K562 (cell line): Measurements from ENCODE around the gene C1orf87. TPM values are rescaled to one million over a fixed set of nuclear protein-coding genes. Genes with fewer than 3 reads are reported as not detected.

Source experiments
- ESRRB ChIP-seq: fragments of 250-450 bp; sonication (Bioruptor Pico); IDR thresholded peaks from 2 replicates; pipeline ENCODE4 v1.5.0; 2020; ENCODE audit warnings: mild to moderate bottlenecking, moderate library complexity, borderline replicate concordance
- FOXM1 ChIP-seq, 2 experiments: fragments of 450-650 bp in 1 of 2; sonication (generic) in 1 of 2; formaldehyde crosslinking in 1 of 2; IDR thresholded peaks; 2 replicates each; pipeline versions ENCODE4 v1.6.1 to v1.9.0; 2017 to 2022; ENCODE audit warnings: low read depth in 2 of 2, mild to moderate bottlenecking in 2 of 2, missing genetic modification reagents in 1 of 2, moderate library complexity in 1 of 2
- GTF2A2 ChIP-seq: IDR thresholded peaks from 2 replicates; pipeline ENCODE4 v1.6.1; 2016; ENCODE audit warnings: mild to moderate bottlenecking, missing genetic modification characterization, missing compliant biosample characterization
- HSF4 ChIP-seq: fragments of 250-450 bp; sonication (Bioruptor Pico); IDR thresholded peaks from 2 replicates; pipeline ENCODE4 v2.1.2; 2022; ENCODE audit warnings: mild to moderate bottlenecking, moderate library complexity, borderline replicate concordance
- KLF16 ChIP-seq: IDR thresholded peaks from 2 replicates; pipeline ENCODE4 v1.6.1; 2016; ENCODE audit warnings: antibody characterized with exemption
- MITF ChIP-seq: IDR thresholded peaks from 2 replicates; pipeline ENCODE4 v1.6.1; 2014; ENCODE audit warnings: antibody characterized with exemption
- MTA2 ChIP-seq: fragments of 450-650 bp; IDR thresholded peaks from 2 replicates; pipeline ENCODE4 v1.6.1; 2016; ENCODE audit warnings: low read depth
- ZBTB9 ChIP-seq: fragments of 450-650 bp; formaldehyde crosslinking; IDR thresholded peaks from 2 replicates; pipeline ENCODE4 v1.4.0; 2020; ENCODE audit warnings: mild to moderate bottlenecking, moderate library complexity
- polyA plus RNA-seq, 8 experiments: library from polyadenylated mRNA; depleted of rRNA in 4 of 8; stranded (reverse) in 5 of 8; unstranded in 3 of 8; fragments of >200 nt; fragmentation: Nextera tagmentation in 2 of 8; fragmentation: Illumina TruSeq in 1 of 8; extraction: Ambion mirVana in 2 of 8; extraction: Trizol in 1 of 8; gene quantifications; 2 replicates each; pipeline versions ENCODE4 v1.2.1 to v1.2.3, GENCODE V29; 2011 to 2014; ENCODE audit warnings: inconsistent platforms in 1 of 8, missing spikeins in 1 of 8
- total RNA-seq, 7 experiments: library from RNA; depleted of rRNA in 6 of 7; stranded (reverse); fragments of >200 nt in 6 of 7; fragmentation: Illumina TruSeq in 2 of 7; extraction: Trizol in 2 of 7; gene quantifications; 2 replicates each; pipeline versions ENCODE4 v1.2.1 to v1.2.3, GENCODE V29; 2011 to 2021; ENCODE audit warnings: low replicate concordance in 1 of 7
- TF ChIP-seq, protein P1 (sequence below): IDR thresholded peaks from 2 replicates; pipeline ENCODE4 v1.6.1; 2012; ENCODE audit warnings: low read depth, low read length, improper control_type of control experiment, borderline replicate concordance
- TF ChIP-seq, protein P2 (sequence below): fragments of 200-600 bp; sonication (generic); IDR thresholded peaks from one replicate; pipeline ENCODE4 v1.6.1; 2012; ENCODE audit warnings: mild to moderate bottlenecking, low read depth, low read length, inconsistent platforms

The C1orf87 gene
- total and polyA plus RNA-seq, 9 of the 15 experiments (the other 6 are each of a cell fraction or from before 2014, with no cell fraction given): not detected

DNA sequence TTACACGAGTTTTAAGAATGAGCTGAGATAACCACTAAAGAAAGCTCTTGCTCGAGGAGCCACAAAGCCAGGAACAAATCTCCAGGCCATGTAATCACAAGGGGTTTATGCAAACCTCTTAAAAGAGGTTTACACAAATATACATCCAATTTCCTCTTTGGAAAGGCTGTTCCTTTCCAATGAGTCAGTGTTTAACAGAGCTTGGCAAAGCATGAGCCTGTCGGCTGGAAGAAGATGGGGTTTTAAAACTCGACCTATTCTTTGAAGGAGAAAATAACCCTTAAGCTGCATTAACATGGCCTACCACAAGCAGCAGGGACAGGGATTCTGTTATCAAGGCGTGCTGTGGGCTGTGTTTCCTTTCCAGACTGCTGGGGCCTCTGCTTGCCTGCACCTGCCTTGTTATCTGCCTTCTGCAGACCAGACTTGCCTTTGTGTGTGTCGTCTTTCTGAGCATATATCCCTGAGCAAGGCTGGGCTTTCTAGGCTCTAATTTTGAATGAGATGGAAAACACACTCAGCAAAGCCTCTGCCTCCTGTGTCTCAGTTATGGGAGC lies 106.4 kb downstream of the C1orf87 start (continued):
- TF ChIP-seq, protein P1, sequence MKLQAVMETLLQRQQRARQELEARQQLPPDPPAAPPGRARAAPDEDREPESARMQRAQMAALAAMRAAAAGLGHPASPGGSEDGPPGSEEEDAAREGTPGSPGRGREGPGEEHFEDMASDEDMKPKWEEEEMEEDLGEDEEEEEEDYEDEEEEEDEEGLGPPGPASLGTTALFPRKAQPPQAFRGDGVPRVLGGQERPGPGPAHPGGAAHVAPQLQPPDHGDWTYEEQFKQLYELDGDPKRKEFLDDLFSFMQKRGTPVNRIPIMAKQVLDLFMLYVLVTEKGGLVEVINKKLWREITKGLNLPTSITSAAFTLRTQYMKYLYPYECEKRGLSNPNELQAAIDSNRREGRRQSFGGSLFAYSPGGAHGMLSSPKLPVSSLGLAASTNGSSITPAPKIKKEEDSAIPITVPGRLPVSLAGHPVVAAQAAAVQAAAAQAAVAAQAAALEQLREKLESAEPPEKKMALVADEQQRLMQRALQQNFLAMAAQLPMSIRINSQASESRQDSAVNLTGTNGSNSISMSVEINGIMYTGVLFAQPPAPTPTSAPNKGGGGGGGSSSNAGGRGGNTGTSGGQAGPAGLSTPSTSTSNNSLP: no peak
- TF ChIP-seq FOXM1 (IDR thresholded peaks at IDR 0.05; ENCODE audit: low read depth) (peak; percentile 65; the same call in 1 of the 2 replicates), FOXM1 (CRISPR knock-in tag; IDR thresholded peaks at IDR 0.05; ENCODE audit: low read depth) (no peak), MTA2 (peak; percentile 75), HSF4 (CRISPR knock-in tag) (no peak), GTF2A2 (tag) (no peak), ZBTB9 (no peak), ESRRB (CRISPR knock-in tag) (no peak), KLF16 (peak; percentile 78), MITF (no peak)
- TF ChIP-seq, protein P2, sequence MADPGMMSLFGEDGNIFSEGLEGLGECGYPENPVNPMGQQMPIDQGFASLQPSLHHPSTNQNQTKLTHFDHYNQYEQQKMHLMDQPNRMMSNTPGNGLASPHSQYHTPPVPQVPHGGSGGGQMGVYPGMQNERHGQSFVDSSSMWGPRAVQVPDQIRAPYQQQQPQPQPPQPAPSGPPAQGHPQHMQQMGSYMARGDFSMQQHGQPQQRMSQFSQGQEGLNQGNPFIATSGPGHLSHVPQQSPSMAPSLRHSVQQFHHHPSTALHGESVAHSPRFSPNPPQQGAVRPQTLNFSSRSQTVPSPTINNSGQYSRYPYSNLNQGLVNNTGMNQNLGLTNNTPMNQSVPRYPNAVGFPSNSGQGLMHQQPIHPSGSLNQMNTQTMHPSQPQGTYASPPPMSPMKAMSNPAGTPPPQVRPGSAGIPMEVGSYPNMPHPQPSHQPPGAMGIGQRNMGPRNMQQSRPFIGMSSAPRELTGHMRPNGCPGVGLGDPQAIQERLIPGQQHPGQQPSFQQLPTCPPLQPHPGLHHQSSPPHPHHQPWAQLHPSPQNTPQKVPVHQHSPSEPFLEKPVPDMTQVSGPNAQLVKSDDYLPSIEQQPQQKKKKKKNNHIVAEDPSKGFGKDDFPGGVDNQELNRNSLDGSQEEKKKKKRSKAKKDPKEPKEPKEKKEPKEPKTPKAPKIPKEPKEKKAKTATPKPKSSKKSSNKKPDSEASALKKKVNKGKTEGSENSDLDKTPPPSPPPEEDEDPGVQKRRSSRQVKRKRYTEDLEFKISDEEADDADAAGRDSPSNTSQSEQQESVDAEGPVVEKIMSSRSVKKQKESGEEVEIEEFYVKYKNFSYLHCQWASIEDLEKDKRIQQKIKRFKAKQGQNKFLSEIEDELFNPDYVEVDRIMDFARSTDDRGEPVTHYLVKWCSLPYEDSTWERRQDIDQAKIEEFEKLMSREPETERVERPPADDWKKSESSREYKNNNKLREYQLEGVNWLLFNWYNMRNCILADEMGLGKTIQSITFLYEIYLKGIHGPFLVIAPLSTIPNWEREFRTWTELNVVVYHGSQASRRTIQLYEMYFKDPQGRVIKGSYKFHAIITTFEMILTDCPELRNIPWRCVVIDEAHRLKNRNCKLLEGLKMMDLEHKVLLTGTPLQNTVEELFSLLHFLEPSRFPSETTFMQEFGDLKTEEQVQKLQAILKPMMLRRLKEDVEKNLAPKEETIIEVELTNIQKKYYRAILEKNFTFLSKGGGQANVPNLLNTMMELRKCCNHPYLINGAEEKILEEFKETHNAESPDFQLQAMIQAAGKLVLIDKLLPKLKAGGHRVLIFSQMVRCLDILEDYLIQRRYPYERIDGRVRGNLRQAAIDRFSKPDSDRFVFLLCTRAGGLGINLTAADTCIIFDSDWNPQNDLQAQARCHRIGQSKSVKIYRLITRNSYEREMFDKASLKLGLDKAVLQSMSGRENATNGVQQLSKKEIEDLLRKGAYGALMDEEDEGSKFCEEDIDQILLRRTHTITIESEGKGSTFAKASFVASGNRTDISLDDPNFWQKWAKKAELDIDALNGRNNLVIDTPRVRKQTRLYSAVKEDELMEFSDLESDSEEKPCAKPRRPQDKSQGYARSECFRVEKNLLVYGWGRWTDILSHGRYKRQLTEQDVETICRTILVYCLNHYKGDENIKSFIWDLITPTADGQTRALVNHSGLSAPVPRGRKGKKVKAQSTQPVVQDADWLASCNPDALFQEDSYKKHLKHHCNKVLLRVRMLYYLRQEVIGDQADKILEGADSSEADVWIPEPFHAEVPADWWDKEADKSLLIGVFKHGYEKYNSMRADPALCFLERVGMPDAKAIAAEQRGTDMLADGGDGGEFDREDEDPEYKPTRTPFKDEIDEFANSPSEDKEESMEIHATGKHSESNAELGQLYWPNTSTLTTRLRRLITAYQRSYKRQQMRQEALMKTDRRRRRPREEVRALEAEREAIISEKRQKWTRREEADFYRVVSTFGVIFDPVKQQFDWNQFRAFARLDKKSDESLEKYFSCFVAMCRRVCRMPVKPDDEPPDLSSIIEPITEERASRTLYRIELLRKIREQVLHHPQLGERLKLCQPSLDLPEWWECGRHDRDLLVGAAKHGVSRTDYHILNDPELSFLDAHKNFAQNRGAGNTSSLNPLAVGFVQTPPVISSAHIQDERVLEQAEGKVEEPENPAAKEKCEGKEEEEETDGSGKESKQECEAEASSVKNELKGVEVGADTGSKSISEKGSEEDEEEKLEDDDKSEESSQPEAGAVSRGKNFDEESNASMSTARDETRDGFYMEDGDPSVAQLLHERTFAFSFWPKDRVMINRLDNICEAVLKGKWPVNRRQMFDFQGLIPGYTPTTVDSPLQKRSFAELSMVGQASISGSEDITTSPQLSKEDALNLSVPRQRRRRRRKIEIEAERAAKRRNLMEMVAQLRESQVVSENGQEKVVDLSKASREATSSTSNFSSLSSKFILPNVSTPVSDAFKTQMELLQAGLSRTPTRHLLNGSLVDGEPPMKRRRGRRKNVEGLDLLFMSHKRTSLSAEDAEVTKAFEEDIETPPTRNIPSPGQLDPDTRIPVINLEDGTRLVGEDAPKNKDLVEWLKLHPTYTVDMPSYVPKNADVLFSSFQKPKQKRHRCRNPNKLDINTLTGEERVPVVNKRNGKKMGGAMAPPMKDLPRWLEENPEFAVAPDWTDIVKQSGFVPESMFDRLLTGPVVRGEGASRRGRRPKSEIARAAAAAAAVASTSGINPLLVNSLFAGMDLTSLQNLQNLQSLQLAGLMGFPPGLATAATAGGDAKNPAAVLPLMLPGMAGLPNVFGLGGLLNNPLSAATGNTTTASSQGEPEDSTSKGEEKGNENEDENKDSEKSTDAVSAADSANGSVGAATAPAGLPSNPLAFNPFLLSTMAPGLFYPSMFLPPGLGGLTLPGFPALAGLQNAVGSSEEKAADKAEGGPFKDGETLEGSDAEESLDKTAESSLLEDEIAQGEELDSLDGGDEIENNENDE: no peak
